ENCODE data around the gene NRF1.

Gene NRF1

GRCh38 chr7:129730159-129730558 lies 118.6 kb downstream of the NRF1 start:
- DNase-seq (ENCODE audit: low read depth in 2 of 2, low spot score in 1 of 2): no peak

- DNase-seq (ENCODE audit: low read depth in 2 of 2, low spot score in 1 of 2): no peak
Measured at GRCh38 chr7:129734400-129734799, 122.9 kb downstream of the NRF1 start.

GRCh38 chr7:129739427-129739826 lies 127.9 kb downstream of the NRF1 start:
- no peak for DNase-seq (ENCODE audit: low read depth in 2 of 2, low spot score in 1 of 2)

GRCh38 chr7:129740574-129741410 lies 129.3 kb downstream of the NRF1 start:
- no peak for DNase-seq (ENCODE audit: low read depth in 2 of 2, low spot score in 1 of 2)

GRCh38 chr7:129741743-129742213 lies 130.3 kb downstream of the NRF1 start:
- no peak for DNase-seq (ENCODE audit: low read depth in 2 of 2, low spot score in 1 of 2)

- no peak for DNase-seq (ENCODE audit: low read depth in 2 of 2, low spot score in 1 of 2)
Measured at GRCh38 chr7:129742256-129742655, 130.7 kb downstream of the NRF1 start.

GRCh38 chr7:129746857-129747529 lies 135.5 kb downstream of the NRF1 start:
- no peak for DNase-seq (ENCODE audit: low read depth in 2 of 2, low spot score in 1 of 2)

- no peak for DNase-seq (ENCODE audit: low read depth in 2 of 2, low spot score in 1 of 2)
Measured at GRCh38 chr7:129748356-129749109, 137.0 kb downstream of the NRF1 start.

GRCh38 chr7:129750091-129750490 lies 138.6 kb downstream of the NRF1 start:
- DNase-seq (ENCODE audit: low read depth in 2 of 2, low spot score in 1 of 2): no peak

GRCh38 chr7:129750501-129750900 lies 139.0 kb downstream of the NRF1 start:
- no peak for DNase-seq (ENCODE audit: low read depth in 2 of 2, low spot score in 1 of 2)

- no peak for DNase-seq (ENCODE audit: low read depth in 2 of 2, low spot score in 1 of 2)
Measured at GRCh38 chr7:129751916-129752315, 140.4 kb downstream of the NRF1 start.

- no peak for DNase-seq (ENCODE audit: low read depth in 2 of 2, low spot score in 1 of 2)
Measured at GRCh38 chr7:129752760-129753159, 141.2 kb downstream of the NRF1 start.

- DNase-seq (ENCODE audit: low read depth in 2 of 2, low spot score in 1 of 2): no peak
Measured at GRCh38 chr7:129754406-129754805, 142.9 kb downstream of the NRF1 start.

GRCh38 chr7:129757991-129758390 lies 146.5 kb downstream of the NRF1 start:
- DNase-seq (ENCODE audit: low read depth in 2 of 2, low spot score in 1 of 2): no peak

GRCh38 chr7:129762387-129762969 lies 151.0 kb downstream of the NRF1 start:
- DNase-seq (ENCODE audit: low read depth in 2 of 2, low spot score in 1 of 2): no peak

- no peak for DNase-seq (ENCODE audit: low read depth in 2 of 2, low spot score in 1 of 2)
Measured at GRCh38 chr7:129764247-129765084, 152.9 kb downstream of the NRF1 start.

- no peak for DNase-seq (ENCODE audit: low read depth in 2 of 2, low spot score in 1 of 2)
Measured at GRCh38 chr7:129765352-129765751, 153.8 kb downstream of the NRF1 start.

- no peak for DNase-seq (ENCODE audit: low read depth in 2 of 2, low spot score in 1 of 2)
Measured at GRCh38 chr7:129767120-129768015, 155.8 kb downstream of the NRF1 start.

- DNase-seq (ENCODE audit: low read depth in 2 of 2, low spot score in 1 of 2): no peak
Measured at GRCh38 chr7:129768614-129769399, 157.3 kb downstream of the NRF1 start.

All from stimulated activated CD8-positive, alpha-beta memory T cell treated with anti-CD3 and anti-CD28 coated beads, Interleukin-4, amount 100 ng/mL, for 1 hour (primary cell).